GM19328 (cell line): ENCODE results near the gene TNS3.

Experiments used
- ATAC-seq: cut with Tn5 transposase; IDR thresholded peaks from one replicate; pipeline ENCODE4 v1.9.1; 2021; ENCODE audit warnings: mild to moderate bottlenecking, moderate library complexity; ENCODE audit not compliant: unreplicated experiment

Gene TNS3

DNA sequence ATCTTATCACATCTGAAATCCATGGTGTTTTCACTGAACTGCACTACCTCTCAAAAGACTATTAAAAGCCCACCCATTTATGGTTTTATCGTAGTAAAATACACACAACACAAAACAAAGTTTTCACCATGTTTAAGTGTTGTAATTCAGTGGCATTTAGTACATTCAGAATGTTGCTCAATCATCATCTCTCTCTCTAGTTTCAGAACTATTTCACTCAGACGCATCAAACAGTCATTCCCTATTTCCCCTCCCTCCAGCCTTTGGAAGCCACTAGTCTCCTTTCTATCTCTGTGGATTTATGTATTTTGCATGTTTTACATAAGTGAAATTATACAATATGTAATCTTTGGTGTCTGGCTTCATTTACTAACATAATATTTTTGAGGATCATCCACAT is 332.6 kb downstream of the TNS3 start:
- no peak for ATAC-seq

DNA sequence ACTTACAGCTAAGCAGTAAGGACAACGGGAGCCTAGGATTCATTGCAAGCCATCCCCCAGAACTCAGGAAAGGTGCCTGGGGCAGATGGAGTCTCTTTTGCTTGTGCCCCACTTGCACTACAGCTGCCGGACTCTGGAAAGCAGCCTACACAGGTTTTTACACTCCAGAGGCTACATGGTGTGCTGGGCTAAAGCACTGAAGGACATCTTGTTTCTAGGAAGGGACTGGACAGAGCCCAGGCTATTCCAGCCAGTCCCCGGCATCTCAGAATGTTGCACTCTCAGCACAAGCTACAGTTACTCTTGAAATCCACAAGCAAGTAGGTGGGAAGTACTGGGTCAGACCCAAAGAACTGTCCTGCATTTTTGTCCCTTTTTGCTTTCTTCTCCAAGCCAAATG is 333.1 kb downstream of the TNS3 start:
- ATAC-seq: no peak

DNA sequence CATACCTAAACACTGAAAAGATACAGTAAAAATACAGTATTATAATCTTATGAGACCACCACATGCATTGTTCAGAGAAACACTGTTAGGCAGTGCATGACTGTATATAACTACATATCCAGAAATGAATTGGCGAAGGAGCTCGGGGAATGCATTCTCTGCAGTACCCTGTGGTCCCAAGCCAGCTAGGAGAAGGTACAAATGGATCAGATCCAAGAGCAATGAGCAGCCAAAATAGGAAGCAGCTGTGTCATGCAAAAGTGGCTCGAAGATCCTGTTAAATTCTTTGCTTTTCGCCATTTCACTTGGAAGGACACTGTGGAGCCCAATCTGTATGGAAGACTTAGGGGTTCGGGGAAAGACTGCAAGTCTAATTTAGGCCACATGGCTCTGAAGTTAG is 334.8 kb downstream of the TNS3 start:
- no peak for ATAC-seq

DNA sequence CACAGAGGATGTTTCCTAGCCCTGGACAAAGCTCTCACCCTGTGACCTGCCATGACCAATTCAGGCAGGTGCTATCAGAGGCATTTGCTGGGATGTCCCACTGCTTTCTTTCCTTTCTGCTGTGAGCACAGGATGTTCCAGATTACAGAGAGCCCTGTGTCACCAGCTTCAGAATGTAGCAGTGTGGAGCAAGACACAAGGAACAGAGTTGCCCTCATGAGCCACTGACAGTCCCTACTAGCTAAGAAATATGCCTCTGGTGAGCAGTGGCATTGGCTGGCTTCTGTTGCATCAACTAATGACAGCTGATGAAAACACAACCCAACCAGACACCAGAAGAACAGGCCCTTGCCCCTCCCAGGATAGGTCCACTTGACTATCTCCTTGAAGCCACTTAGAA is 337.2 kb downstream of the TNS3 start:
- ATAC-seq: no peak

DNA sequence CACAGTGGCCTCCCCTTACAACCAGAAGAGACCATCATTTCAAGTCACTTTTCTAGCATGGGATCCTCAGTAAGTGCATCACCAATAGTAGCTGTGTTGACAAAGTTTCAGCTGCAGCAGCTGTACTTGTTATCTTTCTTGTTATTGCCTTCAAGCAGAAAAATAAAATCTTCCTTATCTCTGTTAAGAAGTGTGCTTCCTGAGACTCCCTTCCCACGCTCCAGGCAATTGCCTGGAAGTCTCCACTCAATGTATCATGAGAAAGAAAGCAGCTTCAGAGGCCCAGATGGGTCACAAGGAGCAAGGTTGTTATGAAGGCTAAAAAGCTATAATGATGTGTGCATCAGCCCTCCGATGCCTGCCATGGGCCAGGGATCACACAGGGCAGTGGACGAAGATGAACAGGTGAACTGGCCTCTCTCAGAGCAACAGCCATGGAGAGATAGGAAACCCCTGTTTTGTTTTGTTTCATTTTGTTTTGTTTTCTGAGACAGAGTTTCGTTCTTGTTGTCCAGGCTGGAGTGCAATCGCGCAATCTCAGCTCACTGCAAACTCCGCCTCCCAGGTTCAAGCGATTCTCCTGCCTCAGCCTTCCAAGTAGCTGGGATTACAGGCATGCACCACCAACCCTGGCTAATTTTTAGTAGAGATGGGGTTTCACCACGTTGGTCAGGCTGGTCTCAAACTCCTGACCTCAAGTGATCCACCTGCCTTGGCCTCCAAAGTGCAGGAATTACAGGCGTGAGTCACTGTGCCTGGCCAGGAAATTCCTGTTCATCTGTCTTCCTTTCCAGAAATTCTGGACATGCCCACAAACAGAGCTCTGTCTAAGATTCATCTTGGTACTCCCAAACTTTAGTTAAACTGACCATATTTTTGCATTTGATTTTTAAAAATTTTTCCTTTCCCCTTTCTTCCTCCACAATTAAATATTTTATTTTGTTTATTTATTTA is 340.5 kb downstream of the TNS3 start:
- ATAC-seq: no peak

DNA sequence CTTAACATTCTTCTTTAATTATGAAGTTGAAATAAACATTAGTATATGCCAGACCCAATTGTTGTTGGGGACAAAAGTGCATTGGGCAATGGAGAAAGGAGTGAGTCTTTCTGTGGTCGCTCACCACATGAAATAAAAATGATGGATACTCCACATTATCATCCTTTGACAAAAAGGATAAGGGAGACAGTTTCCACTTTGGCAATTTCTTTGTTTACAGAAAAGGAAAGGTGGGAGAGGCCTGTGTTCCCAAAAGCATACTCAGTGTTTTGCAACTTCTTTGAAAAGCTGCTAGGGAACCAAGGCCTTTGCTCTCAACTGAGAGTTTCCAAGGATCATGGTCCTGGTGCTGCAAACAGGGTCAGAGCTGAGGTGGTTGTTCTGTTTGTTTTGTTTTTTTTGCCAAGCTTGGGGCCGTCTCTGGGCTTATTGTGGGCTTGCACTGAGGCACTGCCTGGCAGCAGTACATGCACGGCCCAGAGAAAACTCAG is 341.9 kb downstream of the TNS3 start:
- no peak for ATAC-seq

DNA sequence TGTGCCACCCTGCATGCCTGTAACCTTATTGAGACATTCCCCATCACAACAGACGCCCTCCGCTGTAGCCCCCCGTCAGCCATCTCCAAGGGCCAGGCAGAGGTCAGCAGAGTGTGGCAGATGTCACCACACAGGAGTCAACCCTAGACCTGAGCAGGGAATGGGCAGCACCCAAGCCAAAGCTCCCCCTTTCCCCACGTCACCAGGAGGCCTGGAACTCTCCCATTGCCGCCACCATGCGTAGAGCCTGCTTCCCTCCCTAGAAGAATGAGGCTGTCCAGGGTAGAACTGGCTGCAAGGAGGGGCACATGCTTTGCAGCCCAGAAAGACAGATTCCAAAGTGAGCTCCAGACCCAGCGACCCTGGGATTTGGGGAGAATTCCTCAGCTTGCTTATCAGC is 342.9 kb downstream of the TNS3 start:
- ATAC-seq: no peak

DNA sequence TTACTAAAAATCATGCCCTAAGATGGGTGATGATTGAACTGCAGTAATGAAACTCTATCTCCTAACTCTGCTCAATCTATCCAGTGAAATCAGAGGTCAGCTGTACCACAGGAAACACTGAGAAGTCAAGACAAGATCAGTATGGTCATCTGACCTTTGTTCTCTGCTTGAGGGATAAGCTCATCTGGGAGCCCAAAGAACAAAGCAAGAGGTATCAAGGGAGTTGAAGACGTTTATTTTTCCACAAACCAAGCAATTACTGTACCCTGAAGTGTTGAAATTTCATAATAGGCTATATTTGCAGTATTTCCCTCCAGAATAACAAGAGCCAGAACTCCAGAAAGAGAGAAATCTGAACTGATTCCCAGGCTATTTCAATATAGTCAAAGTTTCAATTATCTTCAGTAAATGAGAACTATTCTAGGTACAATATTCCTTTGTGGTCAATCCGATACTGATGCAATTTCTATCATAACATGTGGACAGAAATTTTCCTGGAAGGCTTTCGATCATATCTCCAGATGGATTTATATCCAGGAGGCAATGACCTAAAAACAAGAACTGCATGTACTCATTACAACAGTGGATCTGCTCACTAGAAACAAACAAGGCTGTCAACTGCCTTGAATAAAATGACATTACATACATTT is 345.3 kb downstream of the TNS3 start:
- ATAC-seq: no peak

DNA sequence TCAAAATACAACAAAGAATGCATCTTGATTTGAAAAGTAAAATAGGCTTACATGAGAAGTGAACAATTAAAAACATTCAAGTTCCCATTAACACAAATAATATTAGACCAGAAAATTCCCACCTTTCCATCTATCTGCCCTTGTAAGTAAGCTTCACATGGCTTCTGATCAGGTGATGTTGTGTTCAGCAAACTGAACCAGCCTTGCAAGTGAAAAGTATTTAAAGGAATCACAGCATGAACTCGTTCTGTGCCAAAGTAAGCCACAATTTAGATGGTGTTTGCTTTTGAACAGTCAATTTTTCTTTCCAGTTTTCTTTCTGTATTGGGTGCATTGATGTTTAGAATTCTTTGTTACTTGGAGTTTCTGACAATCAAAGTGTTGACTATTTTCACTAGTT is 347.9 kb downstream of the TNS3 start:
- no peak for ATAC-seq

DNA sequence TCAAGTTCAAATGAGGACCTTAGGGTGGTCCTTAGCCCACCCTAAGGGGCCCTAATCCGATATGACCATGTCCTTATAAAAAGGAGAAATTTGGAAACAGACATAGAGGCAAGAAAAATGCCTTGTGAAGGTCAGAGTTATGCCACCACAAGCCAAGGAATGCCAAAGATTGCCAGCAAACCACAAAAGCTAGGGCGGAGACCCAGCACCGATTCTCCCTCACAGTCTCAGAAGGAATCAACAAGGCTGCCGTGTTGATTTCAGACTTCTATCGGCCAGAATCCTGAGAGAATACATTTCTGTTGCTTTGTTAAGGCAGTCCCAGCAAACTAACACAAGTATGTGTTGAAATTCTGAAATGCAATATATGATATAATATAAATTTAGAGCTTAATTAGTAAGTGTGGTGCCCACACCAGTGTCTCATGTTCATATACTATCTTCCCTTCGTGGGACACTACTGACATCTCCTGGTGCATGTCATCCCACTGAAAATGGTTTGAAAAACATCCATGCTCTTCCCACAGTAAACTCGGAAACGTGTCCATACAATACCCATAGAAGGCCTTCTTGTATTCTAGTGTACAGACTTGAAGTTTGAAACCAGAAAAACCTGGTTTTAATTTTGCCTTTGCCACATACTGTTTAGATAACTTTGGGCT is 349.0 kb downstream of the TNS3 start:
- ATAC-seq: no peak

DNA sequence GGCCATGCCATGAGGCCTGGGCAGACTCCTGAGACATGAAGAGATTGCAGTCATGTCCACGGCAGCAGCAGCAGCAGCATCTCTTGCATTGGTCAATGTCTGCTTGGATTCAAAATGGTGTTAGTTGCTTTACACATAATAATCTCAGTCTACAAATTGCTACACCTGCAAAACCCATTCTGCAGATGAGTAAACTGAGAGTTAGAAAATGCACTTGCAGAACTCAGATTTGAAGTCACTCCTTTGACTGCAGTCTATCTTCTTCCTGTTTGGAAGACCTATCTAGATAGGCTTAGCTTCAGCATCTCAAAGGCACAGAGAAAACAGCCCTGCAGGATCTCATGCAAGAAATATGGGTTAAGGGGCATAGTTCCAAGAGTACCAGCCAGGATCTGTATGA is 350.3 kb downstream of the TNS3 start:
- ATAC-seq: no peak

DNA sequence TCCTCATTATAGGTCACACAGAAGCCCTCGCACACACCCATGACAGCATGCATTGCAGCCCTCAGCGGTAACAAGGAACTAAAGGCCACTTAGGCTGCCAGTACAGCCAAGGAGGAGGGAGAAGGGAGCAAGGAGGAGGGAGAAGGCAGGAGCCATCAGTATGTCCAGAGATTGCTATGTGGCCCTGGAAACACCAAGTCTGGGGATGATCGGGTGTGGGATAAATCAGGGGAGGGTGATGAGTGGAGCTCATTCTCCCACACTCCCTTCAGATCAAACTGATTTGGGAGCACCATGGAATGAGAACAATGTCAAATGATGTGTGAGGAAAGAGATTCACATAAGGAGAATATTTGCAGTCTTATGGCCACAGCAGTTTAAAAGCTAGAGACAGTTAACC is 350.9 kb downstream of the TNS3 start:
- no peak for ATAC-seq

DNA sequence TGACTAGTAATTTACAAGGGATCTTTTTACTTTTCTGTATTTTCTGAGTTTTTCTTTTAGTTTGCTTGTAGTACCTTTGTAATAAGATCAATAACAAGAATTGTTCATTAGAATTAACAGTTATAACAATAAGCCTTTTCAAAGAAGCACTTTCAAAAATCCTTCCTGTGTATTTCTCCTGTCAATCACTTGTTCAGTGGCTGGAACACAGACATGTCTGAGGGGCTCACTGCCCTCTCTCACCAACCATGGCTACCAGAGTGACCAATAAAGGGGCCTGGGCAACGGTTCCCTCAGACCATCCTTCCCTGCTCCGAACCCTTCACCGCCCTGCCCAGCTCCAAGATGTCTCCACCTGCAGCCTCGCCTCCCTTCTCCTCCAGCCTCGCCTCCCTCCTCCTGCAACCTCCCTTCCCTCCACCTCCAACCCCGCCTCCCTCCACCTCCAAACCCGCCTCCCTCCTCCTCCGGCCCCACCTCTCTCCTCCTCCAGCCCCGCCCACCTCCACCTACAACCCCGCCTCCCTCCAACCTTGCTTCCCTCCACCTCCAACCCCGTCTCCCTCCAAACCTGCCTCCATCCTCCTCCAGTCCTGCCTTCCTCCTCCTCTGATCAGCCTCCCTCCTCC is 353.4 kb downstream of the TNS3 start:
- no peak for ATAC-seq

DNA sequence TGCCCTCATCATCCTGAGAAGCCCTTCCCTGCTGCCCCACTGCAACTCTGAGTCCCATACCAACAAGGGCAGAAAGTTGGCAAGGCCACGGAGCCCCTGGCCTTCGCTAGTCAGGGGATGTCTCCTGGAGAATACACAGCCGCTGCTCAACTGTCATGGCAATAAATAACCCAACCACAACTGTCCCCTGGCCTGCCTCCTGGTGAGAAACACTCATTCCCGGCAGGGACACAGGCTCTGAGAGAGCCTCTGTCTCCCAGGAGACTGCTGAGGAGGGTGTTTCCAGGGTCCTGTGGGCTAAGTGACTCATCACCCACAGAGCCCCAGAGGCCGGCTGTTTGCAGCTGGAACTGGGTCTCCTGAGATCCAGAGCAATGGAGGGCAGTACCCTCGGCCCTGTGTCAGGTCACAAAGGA is 354.1 kb downstream of the TNS3 start:
- ATAC-seq: no peak

DNA sequence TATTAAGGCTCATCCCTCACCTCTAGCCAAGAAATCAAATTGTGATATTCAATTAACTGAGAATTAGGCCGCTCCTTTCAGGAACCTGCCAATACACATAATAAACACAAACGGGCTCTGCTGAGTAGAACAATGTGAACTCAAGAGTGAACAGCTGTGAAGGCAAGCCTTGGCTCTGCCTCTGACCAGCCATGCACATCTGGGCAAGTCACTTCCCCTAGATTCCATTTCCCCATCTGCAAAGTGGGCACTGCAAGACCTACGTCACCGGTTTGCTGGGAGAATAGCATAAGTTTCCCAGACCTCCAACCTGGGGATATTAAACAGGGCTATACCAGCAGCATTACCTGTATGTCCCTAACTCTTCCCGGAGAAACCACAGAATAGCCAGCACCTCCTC is 355.2 kb downstream of the TNS3 start:
- ATAC-seq: no peak

DNA sequence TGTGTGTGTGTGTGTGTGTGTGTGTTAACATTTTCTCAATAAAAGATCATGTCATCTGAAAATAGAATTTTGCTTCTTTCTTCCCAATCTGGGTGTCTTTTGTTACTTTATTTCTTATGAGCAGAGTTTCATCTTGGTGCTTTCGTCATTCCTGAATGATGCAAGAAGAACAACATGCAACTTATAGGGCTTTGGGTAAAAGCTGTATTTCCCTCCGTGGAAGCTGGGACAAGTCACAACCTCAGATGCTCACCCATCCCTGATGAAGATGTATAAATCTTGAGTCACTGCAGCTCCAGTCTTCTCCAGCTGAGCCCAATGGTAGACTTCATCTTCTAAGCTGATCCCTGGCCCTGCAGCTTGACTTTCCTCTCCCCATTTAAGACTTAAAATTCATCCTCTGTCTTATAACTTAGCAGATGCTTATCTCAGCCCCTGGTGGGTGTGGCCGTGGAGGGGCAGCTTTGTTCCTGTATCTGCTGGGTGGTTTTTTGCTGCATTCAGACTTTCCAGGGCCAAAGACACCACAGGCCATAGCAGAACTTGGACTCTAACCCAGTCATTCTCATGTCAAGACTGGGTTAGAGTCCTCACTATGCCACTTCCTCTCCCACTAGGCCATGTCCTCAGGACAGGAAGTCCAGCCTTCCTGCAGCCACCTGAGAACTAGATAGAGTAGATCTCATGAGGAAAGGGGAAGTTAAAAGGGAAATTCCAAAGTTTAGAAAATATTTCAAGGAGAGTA is 356.4 kb downstream of the TNS3 start:
- no peak for ATAC-seq
